ENCODE data around the gene VWA3B. TPM values are rescaled to one million over a fixed set of nuclear protein-coding genes. Genes with fewer than 3 reads are reported as not detected.

Gene VWA3B
- polyA plus RNA-seq, 3 donors = not detected

- no peak overlapping the region for H3K27ac Mint-ChIP-seq
- TF ChIP-seq CTCF (IDR thresholded peaks at IDR 0.05) = no peak
- intact Hi-C loops (cut with micrococcal nuclease) = no loop called here
- Histone ChIP-seq H3K27me3 (ENCODE audit: control insufficient read depth in 2 of 2, insufficient read depth in 2 of 2, low read length in 2 of 2) (peaks cover 11 to 27% of the 10 kb centered on the region in 2 donors), H2AFZ (ENCODE audit: insufficient read depth, low read depth, low read length, poor library complexity, severe bottlenecking) (no peak overlapping the region), H3K79me2 (ENCODE audit: insufficient read depth, low read length) (no peaks in the 10 kb centered on the region), H3K4me2 (replicated peaks; ENCODE audit: extremely low read depth, low read length, poor library complexity, severe bottlenecking) (no peak overlapping the region), H3K9me3 (replicated peaks in 1 of 2; ENCODE audit: control insufficient read depth in 1 of 2, insufficient read depth in 1 of 2, low read length in 2 of 2) (no peaks in the 10 kb centered on the region), H3K9ac (ENCODE audit: insufficient read depth, low read length, poor library complexity, severe bottlenecking) (no peak overlapping the region), H3K4me1 (ENCODE audit: control insufficient read depth in 1 of 2, insufficient read depth in 2 of 2, low read length in 2 of 2) (no peaks in the 10 kb centered on the region), H3K27ac (ENCODE audit: low read depth in 1 of 2, low read length in 2 of 2) (no peak overlapping the region), H3K4me3 (replicated peaks in 1 of 3; ENCODE audit: low read depth in 2 of 3, low read length in 3 of 3) (no peak overlapping the region), H3K36me3 (replicated peaks in 1 of 2; ENCODE audit: control insufficient read depth in 1 of 2, insufficient read depth in 2 of 2, low read length in 2 of 2) (no peaks in the 10 kb centered on the region), H4K20me1 (ENCODE audit: insufficient read depth, low read length) (no peaks in the 10 kb centered on the region)
- H3K4me3 Mint-ChIP-seq = no peak overlapping the region
- no peaks in the 10 kb centered on the region for H3K36me3 Mint-ChIP-seq
- H3K27me3 Mint-ChIP-seq (ENCODE audit: low read depth in 3 of 3) = peaks cover 30 to 39% (median 31%) of the 10 kb centered on the region in 3 donors
- H3K4me1 Mint-ChIP-seq = peaks cover 1% of the 10 kb centered on the region
- no CpG with 5 or more reads among the region's 3 CpGs for WGBS (ENCODE audit: insufficient coverage)
- no peak for DNase-seq
- peaks cover 0 to 4% (median 0%) of the 10 kb centered on the region in 7 donors for H3K9me3 Mint-ChIP-seq
These were observed 94.4 kb downstream of the VWA3B start for GRCh38 chr2:98181346-98181745.

GRCh38 chr2:98185801-98186200, 98.8 kb downstream of the VWA3B start:
- no peak overlapping the region for H3K27ac Mint-ChIP-seq
- no peaks in the 10 kb centered on the region for H3K79me2 ChIP-seq (ENCODE audit: insufficient read depth, low read length)
- H3K4me1 ChIP-seq (ENCODE audit: control insufficient read depth in 1 of 2, insufficient read depth in 2 of 2, low read length in 2 of 2) = peaks cover 0 to 5% of the 10 kb centered on the region in 2 donors
- H3K4me3 Mint-ChIP-seq = no peak overlapping the region
- no peaks in the 10 kb centered on the region for H3K36me3 Mint-ChIP-seq
- H3K4me3 ChIP-seq (replicated peaks in 1 of 3; ENCODE audit: low read depth in 2 of 3, low read length in 3 of 3) = no peak overlapping the region
- H3K9me3 Mint-ChIP-seq = no peaks in the 10 kb centered on the region
- H3K27ac ChIP-seq (ENCODE audit: low read depth in 1 of 2, low read length in 2 of 2) = no peak overlapping the region
- H3K4me2 ChIP-seq (replicated peaks; ENCODE audit: extremely low read depth, low read length, poor library complexity, severe bottlenecking) = no peak overlapping the region
- intact Hi-C loops (cut with micrococcal nuclease) = no loop called here
- no peaks in the 10 kb centered on the region for H3K9me3 ChIP-seq (replicated peaks in 1 of 2; ENCODE audit: control insufficient read depth in 1 of 2, insufficient read depth in 1 of 2, low read length in 2 of 2)
- no peaks in the 10 kb centered on the region for H3K27me3 ChIP-seq (ENCODE audit: control insufficient read depth in 2 of 2, insufficient read depth in 2 of 2, low read length in 2 of 2)
- no peak overlapping the region for H2AFZ ChIP-seq (ENCODE audit: insufficient read depth, low read depth, low read length, poor library complexity, severe bottlenecking)
- DNase-seq = no peak
- peaks cover 0 to 3% (median 2%) of the 10 kb centered on the region in 3 donors for H3K27me3 Mint-ChIP-seq (ENCODE audit: low read depth in 3 of 3)
- peaks cover 4% of the 10 kb centered on the region for H3K4me1 Mint-ChIP-seq
- H3K36me3 ChIP-seq (replicated peaks in 1 of 2; ENCODE audit: control insufficient read depth in 1 of 2, insufficient read depth in 2 of 2, low read length in 2 of 2) = no peaks in the 10 kb centered on the region
- H3K9ac ChIP-seq (ENCODE audit: insufficient read depth, low read length, poor library complexity, severe bottlenecking) = no peak overlapping the region
- TF ChIP-seq CTCF (IDR thresholded peaks at IDR 0.05) = no peak
- WGBS (ENCODE audit: insufficient coverage) = 83% methylated on average over 3 of the region's 5 CpGs
- no peaks in the 10 kb centered on the region for H4K20me1 ChIP-seq (ENCODE audit: insufficient read depth, low read length)

Measured in CD14-positive monocyte (primary cell).